Measurements from ENCODE around the gene KDM5B. TPM values are rescaled to one million over a fixed set of nuclear protein-coding genes. Genes with fewer than 3 reads are reported as not detected.

KDM5B gene
- total RNA-seq, 1 experiment from 2014 or later: 44.6 TPM

GRCh38 chr1:202750024-202750423 is 58.2 kb downstream of the KDM5B start:
- no peaks in the 10 kb centered on the region for H3K4me1 ChIP-seq (ENCODE audit: control insufficient read depth in 1 of 2, insufficient read depth in 2 of 2, low read length in 2 of 2)
- CTCF ChIA-PET: no interaction called here
- H3K9me2 ChIP-seq (ENCODE audit: insufficient read depth): no peaks in the 10 kb centered on the region
- no peak overlapping the region for H3K27ac ChIP-seq (ENCODE audit: low read depth, low read length)
- POLR2A ChIA-PET: no interaction called here
- TF ChIP-seq ZFX (IDR thresholded peaks at IDR 0.05): no peak
- TF ChIP-seq JUND (IDR thresholded peaks at IDR 0.05): no peak
- TF ChIP-seq MAX (IDR thresholded peaks at IDR 0.05): no peak
- TF ChIP-seq, protein P1, sequence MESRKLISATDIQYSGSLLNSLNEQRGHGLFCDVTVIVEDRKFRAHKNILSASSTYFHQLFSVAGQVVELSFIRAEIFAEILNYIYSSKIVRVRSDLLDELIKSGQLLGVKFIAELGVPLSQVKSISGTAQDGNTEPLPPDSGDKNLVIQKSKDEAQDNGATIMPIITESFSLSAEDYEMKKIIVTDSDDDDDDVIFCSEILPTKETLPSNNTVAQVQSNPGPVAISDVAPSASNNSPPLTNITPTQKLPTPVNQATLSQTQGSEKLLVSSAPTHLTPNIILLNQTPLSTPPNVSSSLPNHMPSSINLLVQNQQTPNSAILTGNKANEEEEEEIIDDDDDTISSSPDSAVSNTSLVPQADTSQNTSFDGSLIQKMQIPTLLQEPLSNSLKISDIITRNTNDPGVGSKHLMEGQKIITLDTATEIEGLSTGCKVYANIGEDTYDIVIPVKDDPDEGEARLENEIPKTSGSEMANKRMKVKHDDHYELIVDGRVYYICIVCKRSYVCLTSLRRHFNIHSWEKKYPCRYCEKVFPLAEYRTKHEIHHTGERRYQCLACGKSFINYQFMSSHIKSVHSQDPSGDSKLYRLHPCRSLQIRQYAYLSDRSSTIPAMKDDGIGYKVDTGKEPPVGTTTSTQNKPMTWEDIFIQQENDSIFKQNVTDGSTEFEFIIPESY (IDR thresholded peaks at IDR 0.05; ENCODE audit: extremely low read depth, insufficient replicate concordance, low read length): no peak
- no peak for TF ChIP-seq CBX3 (IDR thresholded peaks at IDR 0.05; ENCODE audit: low read depth)
- TF ChIP-seq SP1 (IDR thresholded peaks at IDR 0.05; ENCODE audit: low read depth): no peak
- no peak for TF ChIP-seq TCF7L2 (IDR thresholded peaks at IDR 0.05; ENCODE audit: borderline replicate concordance, extremely low read depth, insufficient read depth, insufficient read length)
- TF ChIP-seq CEBPB (IDR thresholded peaks at IDR 0.05; ENCODE audit: low read depth): no peak
- no peak for TF ChIP-seq ZNF274 (IDR thresholded peaks at IDR 0.05; ENCODE audit: low read depth, low read length)
- no peak for TF ChIP-seq EZH2 (IDR thresholded peaks at IDR 0.05)
- TF ChIP-seq YY1 (IDR thresholded peaks at IDR 0.05; ENCODE audit: extremely low read depth, insufficient replicate concordance, low read depth, low read length): no peak
- TF ChIP-seq, protein P2, sequence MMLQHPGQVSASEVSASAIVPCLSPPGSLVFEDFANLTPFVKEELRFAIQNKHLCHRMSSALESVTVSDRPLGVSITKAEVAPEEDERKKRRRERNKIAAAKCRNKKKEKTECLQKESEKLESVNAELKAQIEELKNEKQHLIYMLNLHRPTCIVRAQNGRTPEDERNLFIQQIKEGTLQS (IDR thresholded peaks at IDR 0.05): no peak
- TF ChIP-seq CTCF (IDR thresholded peaks at IDR 0.05 in 2 of 3, conservative IDR thresholded peaks at IDR 0.05 in 1 of 3; ENCODE audit: borderline replicate concordance in 1 of 3, insufficient read depth in 1 of 3, low read depth in 2 of 3, low read length in 2 of 3): no peak
- TF ChIP-seq REST (IDR thresholded peaks at IDR 0.05; ENCODE audit: low read depth): no peak
- TF ChIP-seq FOSL1 (IDR thresholded peaks at IDR 0.05; ENCODE audit: low read depth): no peak
- H3K9me3 ChIP-seq (ENCODE audit: control insufficient read depth in 1 of 2, insufficient read depth in 1 of 2, low read depth in 1 of 2, low read length in 2 of 2): no peaks in the 10 kb centered on the region
- no peak overlapping the region for H3K4me3 ChIP-seq (replicated peaks in 1 of 2; ENCODE audit: low read depth in 1 of 2, low read length in 2 of 2)
- H3K9ac ChIP-seq (ENCODE audit: low read length): no peak overlapping the region
- no TSS peak for BruUV-seq (replicated peaks)
- intact Hi-C loops (cut with micrococcal nuclease): loop anchor here (2.0 to 5.0 kb wide), 2 partner anchors 102 to 249 kb away; no protein-coding TSS in a partner anchor
- ATAC-seq: no peak
- no peak overlapping the region for H3K4me2 ChIP-seq (ENCODE audit: low read length)
- H4K20me1 ChIP-seq (ENCODE audit: insufficient read depth): no peaks in the 10 kb centered on the region
- RAD21 ChIA-PET (ENCODE audit: low non-redundant PET in 1 of 2, low total read pairs in 2 of 2, uncharacterized antibody in 2 of 2, unreplicated experiment in 2 of 2): no interaction called here
- no peak for DNase-seq (ENCODE audit: low read depth, low spot score)
- no peak overlapping the region for H2AFZ ChIP-seq (ENCODE audit: low read depth, low read length, poor library complexity, severe bottlenecking)
- H3K27me3 ChIP-seq (ENCODE audit: insufficient read depth, low read length): no peaks in the 10 kb centered on the region
- peaks cover 10 to 34% of the 10 kb centered on the region in 2 experiments; a peak in 3 of 4 replicates for H3K36me3 ChIP-seq (ENCODE audit: control insufficient read depth in 1 of 2, insufficient read depth in 2 of 2, low read length in 2 of 2)
- H3K79me2 ChIP-seq (ENCODE audit: insufficient read depth, low read length): no peaks in the 10 kb centered on the region

Data from HCT116 (cell line).